IMR-90 (cell line): ENCODE data around the gene MAP3K1. TPM values are rescaled to one million over a fixed set of nuclear protein-coding genes. Genes with fewer than 3 reads are reported as not detected.

Source experiments
- ATAC-seq: fragments of 200-7000 bp; cut with Tn5 transposase; 2 replicates; pipeline ENCODE4 v1.9.1; 2020; ENCODE audit warnings: low read depth, mild to moderate bottlenecking, moderate library complexity
- BruUV-seq: library from RNA; stranded (reverse); fragments of 400-500 nt; replicated peaks from 2 replicates; lab custom pipeline; 2021; lab: Mats Ljungman, UMichigan
- CTCF ChIA-PET: fragments of 300-600 bp; formaldehyde crosslinking; extraction: SDS; loops from one replicate; lab custom pipeline; 2021; ENCODE audit warnings: antibody characterized with exemption; lab: Yijun Ruan, JAX
- POLR2A ChIA-PET: fragments of 300-600 bp; sonication (Branson Sonifier 250); formaldehyde crosslinking; loops from one replicate; lab custom pipeline; 2022; ENCODE audit warnings: antibody characterized with exemption; ENCODE audit not compliant: unreplicated experiment; lab: Charles Lee
- DNase-seq: peaks from one replicate; pipeline ENCODE4 v3.0.0; 2013
- H2AFZ ChIP-seq: replicated peaks from 2 replicates; pipeline ENCODE3; 2013; ENCODE audit warnings: low read length, mild to moderate bottlenecking; ENCODE audit not compliant: poor library complexity
- H2AK5ac ChIP-seq: 2 replicates; pipeline ENCODE4 v1.6.1; 2013; ENCODE audit warnings: low read depth, low read length, inconsistent platforms
- H2AK9ac ChIP-seq: replicated peaks from 2 replicates; pipeline ENCODE3; 2013; ENCODE audit warnings: mild to moderate bottlenecking, low read depth, low read length, moderate library complexity; ENCODE audit not compliant: poor library complexity
- H2BK120ac ChIP-seq: 2 replicates; pipeline ENCODE4 v1.6.1; 2013; ENCODE audit warnings: low read depth, low read length, inconsistent platforms
- H2BK15ac ChIP-seq: 3 replicates; pipeline ENCODE4 v1.6.1; 2013; ENCODE audit warnings: low read depth, low read length, inconsistent platforms
- H2BK20ac ChIP-seq: 2 replicates; pipeline ENCODE4 v1.6.1; 2013; ENCODE audit warnings: low read depth, mild to moderate bottlenecking, inconsistent platforms, low read length, moderate library complexity
- H2BK5ac ChIP-seq: 2 replicates; pipeline ENCODE4 v1.6.1; 2013; ENCODE audit warnings: mild to moderate bottlenecking, low read depth, low read length, inconsistent platforms; ENCODE audit not compliant: poor library complexity, severe bottlenecking
- H3K14ac ChIP-seq: replicated peaks from 2 replicates; pipeline ENCODE4 v1.6.1; 2013; ENCODE audit warnings: low read depth, low read length, inconsistent platforms
- H3K18ac ChIP-seq: 2 replicates; pipeline ENCODE4 v1.6.1; 2013; ENCODE audit warnings: low read depth, low read length, control low read depth
- H3K23ac ChIP-seq: 2 replicates; pipeline ENCODE4 v1.6.1; 2013; ENCODE audit warnings: low read depth, low read length, inconsistent platforms
- H3K27ac ChIP-seq: 2 replicates; pipeline ENCODE4 v1.5.1; 2013; ENCODE audit warnings: mild to moderate bottlenecking, control low read depth, low read length; ENCODE audit not compliant: insufficient read depth
- H3K27me3 ChIP-seq: 2 replicates; pipeline ENCODE4 v1.6.1; 2013; ENCODE audit warnings: low read length; ENCODE audit not compliant: control insufficient read depth, insufficient read depth
- H3K36me3 ChIP-seq: 2 replicates; pipeline ENCODE4 v1.6.1; 2013; ENCODE audit warnings: low read length, mixed read lengths; ENCODE audit not compliant: control insufficient read depth, insufficient read depth
- H3K4ac ChIP-seq: 2 replicates; pipeline ENCODE4 v1.6.1; 2013; ENCODE audit warnings: low read depth, low read length, inconsistent platforms
- H3K4me1 ChIP-seq: 2 replicates; pipeline ENCODE4 v1.6.1; 2013; ENCODE audit warnings: low read length, mixed read lengths; ENCODE audit not compliant: control insufficient read depth, insufficient read depth
- H3K4me2 ChIP-seq: 2 replicates; pipeline ENCODE4 v1.6.1; 2013; ENCODE audit warnings: low read depth, mild to moderate bottlenecking, control low read depth, low read length, moderate library complexity
- H3K4me3 ChIP-seq: 2 replicates; pipeline ENCODE4 v1.5.1; 2013; ENCODE audit warnings: low read depth, mild to moderate bottlenecking, control low read depth, low read length, moderate library complexity; ENCODE audit not compliant: insufficient read depth
- H3K56ac ChIP-seq: 2 replicates; pipeline ENCODE4 v1.6.1; 2013; ENCODE audit warnings: low read length, inconsistent platforms; ENCODE audit not compliant: insufficient read depth; ENCODE audit errors: extremely low read depth
- H3K79me1 ChIP-seq, 2 experiments: 2 replicates each; pipeline ENCODE4 v1.6.1; 2013; ENCODE audit warnings: low read length in 2 of 2, inconsistent platforms in 1 of 2, low read depth in 1 of 2
- H3K9ac ChIP-seq: 2 replicates; pipeline ENCODE4 v1.6.1; 2013; ENCODE audit warnings: low read depth, low read length, control low read depth
- H3K9me1 ChIP-seq: 2 replicates; pipeline ENCODE4 v1.6.1; 2013; ENCODE audit warnings: low read length, inconsistent platforms; ENCODE audit not compliant: insufficient read depth
- H3K9me3 ChIP-seq: 2 replicates; pipeline ENCODE4 v1.6.1; 2013; ENCODE audit warnings: low read length; ENCODE audit not compliant: control insufficient read depth, insufficient read depth
- H4K20me1 ChIP-seq: 2 replicates; pipeline ENCODE4 v1.6.1; 2013; ENCODE audit warnings: low read length, inconsistent platforms; ENCODE audit not compliant: insufficient read depth
- H4K5ac ChIP-seq: 2 replicates; pipeline ENCODE4 v1.6.1; 2013; ENCODE audit warnings: mild to moderate bottlenecking, low read depth, low read length, control low read depth
- H4K8ac ChIP-seq, 2 experiments: 2 replicates each; pipeline ENCODE4 v1.6.1; 2013; ENCODE audit warnings: low read depth in 2 of 2, low read length in 2 of 2, control low read depth in 1 of 2, inconsistent platforms in 1 of 2
- H4K91ac ChIP-seq: 2 replicates; pipeline ENCODE4 v1.6.1; 2013; ENCODE audit warnings: low read depth, low read length, inconsistent platforms; ENCODE audit not compliant: insufficient read depth
- BHLHE40 ChIP-seq: fragments of 150-350 bp; IDR thresholded peaks from 2 replicates; pipeline ENCODE4 v1.6.1; 2016; ENCODE audit warnings: mild to moderate bottlenecking, low read depth, low read length
- CTCF ChIP-seq: conservative IDR thresholded peaks from 2 replicates; pipeline ENCODE4 v1.5.1; 2012; ENCODE audit warnings: mild to moderate bottlenecking, low read depth, low read length, improper control_type of control experiment
- POLR2A ChIP-seq: IDR thresholded peaks from 2 replicates; pipeline ENCODE4 v1.6.1; 2012; ENCODE audit warnings: mild to moderate bottlenecking, low read depth, low read length
- RAD21 ChIP-seq: IDR thresholded peaks from 2 replicates; pipeline ENCODE4 v1.6.1; 2012; ENCODE audit warnings: low read length, improper control_type of control experiment
- USF2 ChIP-seq: fragments of 150-350 bp; IDR thresholded peaks from 2 replicates; pipeline ENCODE4 v1.6.1; 2017; ENCODE audit warnings: mild to moderate bottlenecking, antibody characterized with exemption, low read length, low read depth
- WGBS, 2 experiments: methylation state at CpG; one replicate each; pipeline versions ENCODE4 v1.1.5 to v1.1.7; 2013; ENCODE audit warnings: missing lambda C conversion rate in 2 of 2; ENCODE audit not compliant: insufficient read length in 1 of 2; ENCODE audit errors: extremely low coverage in 2 of 2; 5-methylcytosine and 5-hydroxymethylcytosine counted together
- dilution Hi-C: fragments of 300-500 bp; cut with HindIII; formaldehyde crosslinking; loops from one replicate; pipeline ENCODE4 v1.14.3; 2018; ENCODE audit warnings: low sequenced_read_pairs; ENCODE audit not compliant: unreplicated experiment
- in situ Hi-C: fragments of 300-500 bp; cut with MboI; formaldehyde crosslinking; loops from 3 replicates; pipeline ENCODE4 v1.14.3; 2019; ENCODE audit warnings: low sequenced_read_pairs, inconsistent platforms, mixed read lengths
- intact Hi-C: fragments of 100-400 bp; cut with micrococcal nuclease; formaldehyde crosslinking; loops from 2 replicates; pipeline ENCODE4 v1.10.0; 2022
- polyA plus RNA-seq, 3 experiments: library from polyadenylated mRNA; depleted of rRNA; stranded (reverse); fragments of >200 nt; gene quantifications; 2 replicates each; pipeline ENCODE4 v1.2.3, GENCODE V29; 2012; ENCODE audit warnings: low replicate concordance in 1 of 3
- total RNA-seq: library from RNA; depleted of rRNA; stranded (reverse); fragments of >200 nt; gene quantifications from 2 replicates; pipeline ENCODE4 v1.2.3, GENCODE V29; 2012

Gene MAP3K1
- total and polyA plus RNA-seq, 2 of the 4 experiments (the other 2 are of a cell fraction), result 3.8 to 18.8 TPM

- H3K27ac ChIP-seq, result no peak overlapping the region
- whole genome bisulfite sequencing, 2 experiments, result 100% methylated on average over 3 of the region's 5 CpGs; no CpG with 5 or more reads in 1 of the 2 experiments
- CTCF ChIA-PET, result no interaction called here
- no peak overlapping the region for H2AFZ ChIP-seq
- no peak overlapping the region for H4K91ac ChIP-seq
- H3K23ac ChIP-seq, result no peak overlapping the region
- no peak overlapping the region for H3K4ac ChIP-seq
- no peak overlapping the region for H3K4me3 ChIP-seq
- peaks cover 3 to 19% of the 10 kb centered on the region in 2 experiments; a peak in 3 of 4 replicates for H3K79me1 ChIP-seq
- H3K4me1 ChIP-seq, result no peaks in the 10 kb centered on the region
- DNase-seq, result no peak
- BruUV-seq, result no TSS peak
- no peak overlapping the region for H3K9ac ChIP-seq
- in situ Hi-C loops (no loop called here), intact Hi-C loops (no loop called here), dilution Hi-C loops (no loop called here)
- no peak overlapping the region for H2AK5ac ChIP-seq
- no peak overlapping the region for H3K14ac ChIP-seq
- H2BK5ac ChIP-seq, result no peak overlapping the region
- H2BK120ac ChIP-seq, result no peak overlapping the region
- H3K27me3 ChIP-seq, result no peaks in the 10 kb centered on the region
- no peak overlapping the region for H3K18ac ChIP-seq
- H3K9me3 ChIP-seq, result no peaks in the 10 kb centered on the region
- TF ChIP-seq CTCF, result no peak
- TF ChIP-seq USF2, result no peak
- no peak for TF ChIP-seq RAD21
- TF ChIP-seq BHLHE40, result no peak
- TF ChIP-seq POLR2A, result no peak
- H3K4me2 ChIP-seq, result no peak overlapping the region
- H2BK20ac ChIP-seq, result no peak overlapping the region
- H3K56ac ChIP-seq, result no peak overlapping the region
- POLR2A ChIA-PET, result no interaction called here
- H4K5ac ChIP-seq, result no peak overlapping the region
- no peak for ATAC-seq
- no peaks in the 10 kb centered on the region for H3K9me1 ChIP-seq
- H3K36me3 ChIP-seq, result peaks cover 42% of the 10 kb centered on the region
- H2BK15ac ChIP-seq, result no peak overlapping the region
- no peak overlapping the region for H2AK9ac ChIP-seq
- H4K20me1 ChIP-seq, result no peaks in the 10 kb centered on the region
- no peak overlapping the region for H4K8ac ChIP-seq
Observed at GRCh38 chr5:56881571-56881970, 66.2 kb downstream of the MAP3K1 start.
